B cell (primary cell): Measurements from ENCODE around the gene BARHL2. TPM values are rescaled to one million over a fixed set of nuclear protein-coding genes. Genes with fewer than 3 reads are reported as not detected.

Experiments
- ATAC-seq: fragments of 200-7000 bp; cut with Tn5 transposase; one replicate; pipeline ENCODE4 v1.10.0; 2021; ENCODE audit warnings: low read depth, mild to moderate bottlenecking, moderate number of reproducible peaks, moderate library complexity
- CTCF ChIA-PET: fragments of 350-600 bp; sonication (Branson Sonifier 250); formaldehyde crosslinking; loops from one replicate; lab custom pipeline; 2021; ENCODE audit warnings: antibody characterized with exemption, inconsistent platforms; lab: Charles Lee
- POLR2A ChIA-PET: fragments of 350-600 bp; sonication (Branson Sonifier 250); formaldehyde crosslinking; loops from one replicate; lab custom pipeline; 2021; ENCODE audit warnings: antibody characterized with exemption; lab: Charles Lee
- DNase-seq: peaks from one replicate; pipeline ENCODE4 v3.0.0; 2013
- H2AFZ ChIP-seq: 2 replicates; pipeline ENCODE4 v1.6.1; 2012; ENCODE audit warnings: mild to moderate bottlenecking, low read depth, low read length; ENCODE audit not compliant: insufficient read depth, poor library complexity, severe bottlenecking
- H3K27ac ChIP-seq, 2 donors: 1 replicate in 1 of 2; 2 replicates in 1 of 2; pipeline ENCODE4 v1.5.1; 2012 to 2013; ENCODE audit warnings: low read length in 2 of 2, mild to moderate bottlenecking in 2 of 2, moderate library complexity in 1 of 2
- H3K27me3 ChIP-seq, 4 experiments: fragments of 200-600 bp in 1 of 4; sonication (generic) in 1 of 4; replicated peaks in 1 of 4; 1 replicate in 2 of 4; 2 replicates in 2 of 4; pipeline versions ENCODE4 v1.6.1 to v1.7.0; 2013 to 2016; ENCODE audit warnings: low read length in 3 of 4, mild to moderate bottlenecking in 2 of 4, mixed read lengths in 1 of 4, moderate library complexity in 1 of 4; ENCODE audit not compliant: insufficient read depth in 4 of 4, control insufficient read depth in 3 of 4; ENCODE audit errors: control extremely low read depth in 1 of 4
- H3K36me3 ChIP-seq, 2 experiments: replicated peaks in 1 of 2; 1 replicate in 1 of 2; 2 replicates in 1 of 2; pipeline versions ENCODE4 v1.6.1 to v1.7.1; 2013; ENCODE audit warnings: low read length in 1 of 2; ENCODE audit not compliant: insufficient read depth in 2 of 2, control insufficient read depth in 1 of 2; ENCODE audit errors: control extremely low read depth in 1 of 2, extremely low read depth in 1 of 2
- H3K4me1 ChIP-seq, 2 donors: fragments of 200-600 bp in 1 of 2; sonication (generic) in 1 of 2; 1 replicate in 1 of 2; 2 replicates in 1 of 2; pipeline versions ENCODE4 v1.5.1 to v1.6.1; 2013 to 2017; ENCODE audit warnings: low read length in 2 of 2; ENCODE audit not compliant: control insufficient read depth in 2 of 2, insufficient read depth in 2 of 2
- H3K4me2 ChIP-seq: replicated peaks from 2 replicates; pipeline ENCODE3; 2012; ENCODE audit warnings: mild to moderate bottlenecking, low read depth, low read length; ENCODE audit not compliant: poor library complexity, severe bottlenecking
- H3K4me3 ChIP-seq, 5 experiments: fragments of 200-600 bp in 1 of 5; sonication (generic) in 1 of 5; 1 replicate in 3 of 5; 2 replicates in 2 of 5; pipeline versions ENCODE4 v1.5.1 to v1.7.0; 2011 to 2016; ENCODE audit warnings: low read length in 4 of 5, mild to moderate bottlenecking in 4 of 5, low read depth in 2 of 5, control low read depth in 1 of 5, moderate library complexity in 1 of 5; ENCODE audit not compliant: insufficient read depth in 1 of 5; ENCODE audit errors: control extremely low read depth in 1 of 5, extremely low read depth in 1 of 5
- H3K79me2 ChIP-seq: fragments of 200-600 bp; sonication (generic); one replicate; pipeline ENCODE4 v1.6.0; 2016; ENCODE audit warnings: low read length; ENCODE audit not compliant: control insufficient read depth, insufficient read depth
- H3K9ac ChIP-seq: fragments of 200-600 bp; sonication (generic); 2 replicates; pipeline ENCODE4 v1.6.1; 2017; ENCODE audit warnings: mild to moderate bottlenecking, low read length, moderate library complexity
- H3K9me3 ChIP-seq, 3 donors: one replicate each; pipeline versions ENCODE4 v1.6.1 to v1.7.1; 2013; ENCODE audit warnings: low read length in 2 of 3; ENCODE audit not compliant: control insufficient read depth in 2 of 3, insufficient read depth in 1 of 3; ENCODE audit errors: control extremely low read depth in 1 of 3
- H4K20me1 ChIP-seq: 2 replicates; pipeline ENCODE4 v1.6.0; 2012; ENCODE audit warnings: mild to moderate bottlenecking, low read length; ENCODE audit not compliant: insufficient read depth, control insufficient read depth, poor library complexity, severe bottlenecking
- H3K27ac Mint-ChIP-seq: one replicate; pipeline ENCODE4 v1.8.0; 2021; ENCODE audit warnings: mixed read lengths
- H3K27me3 Mint-ChIP-seq: one replicate; pipeline ENCODE4 v1.8.0; 2021; ENCODE audit warnings: mixed read lengths
- H3K4me1 Mint-ChIP-seq: one replicate; pipeline ENCODE4 v1.8.0; 2021; ENCODE audit warnings: mixed read lengths
- H3K4me3 Mint-ChIP-seq: one replicate; pipeline ENCODE4 v1.8.0; 2021; ENCODE audit warnings: mixed read lengths
- H3K9me3 Mint-ChIP-seq: one replicate; pipeline ENCODE4 v1.8.0; 2022; ENCODE audit warnings: mixed read lengths; ENCODE audit not compliant: insufficient read depth
- CTCF ChIP-seq: fragments of 200-600 bp; IDR thresholded peaks from one replicate; pipeline ENCODE4 v1.8.0; 2022; ENCODE audit warnings: antibody characterized with exemption, mild to moderate bottlenecking
- EZH2 ChIP-seq: IDR thresholded peaks from 2 replicates; pipeline ENCODE4 v1.6.1; 2012; ENCODE audit warnings: borderline replicate concordance, low read depth, mild to moderate bottlenecking, moderate library complexity, low read length; ENCODE audit not compliant: insufficient read depth, poor library complexity, severe bottlenecking
- WGBS: methylation state at CpG from one replicate; pipeline ENCODE4 v1.1.5; 2013; ENCODE audit warnings: missing lambda C conversion rate; ENCODE audit not compliant: insufficient coverage; 5-methylcytosine and 5-hydroxymethylcytosine counted together
- intact Hi-C: fragments of 100-400 bp; cut with micrococcal nuclease; formaldehyde crosslinking; loops from one replicate; pipeline ENCODE4 v1.10.0; 2022
- polyA plus RNA-seq: library from polyadenylated mRNA; depleted of rRNA; stranded (reverse); fragments of >200 nt; gene quantifications from 2 replicates; pipeline ENCODE4 v1.2.3, GENCODE V29; 2012
- total RNA-seq, 2 donors: library from RNA; stranded (reverse); fragments of 120-200 nt in 1 of 2; gene quantifications; 1 replicate in 1 of 2; 2 replicates in 1 of 2; pipeline versions ENCODE4 v1.2.3 to v1.2.4, GENCODE V29; 2013 to 2022

Gene BARHL2
- total and polyA plus RNA-seq, 2 donors (not counting 1 experiment from before 2014, with no cell fraction given) = not detected

GRCh38 chr1:90714521-90714951, 2.6 kb downstream of the BARHL2 start:
- ChIA-PET POLR2A (no interaction called here), CTCF (no interaction called here)
- Histone ChIP-seq H3K27ac (no peak overlapping the region), H2AFZ (no peak overlapping the region), H3K27me3 (peaks cover 0 to 86% (median 76%) of the 10 kb centered on the region in 4 experiments), H3K4me3 (no peak overlapping the region), H3K4me2 (no peak overlapping the region), H3K36me3 (no peaks in the 10 kb centered on the region), H3K4me1 (peaks cover 20 to 46% of the 10 kb centered on the region in 2 donors), H4K20me1 (no peaks in the 10 kb centered on the region), H3K9ac (no peak overlapping the region), H3K79me2 (no peaks in the 10 kb centered on the region), H3K9me3 (peaks cover 0 to 53% (median 11%) of the 10 kb centered on the region in 3 donors)
- H3K27me3 Mint-ChIP-seq = peaks cover 67% of the 10 kb centered on the region
- H3K9me3 Mint-ChIP-seq = no peaks in the 10 kb centered on the region
- 7% methylated on average over 6 of the region's 14 CpGs for WGBS
- no peak overlapping the region for H3K4me3 Mint-ChIP-seq
- no peak overlapping the region for H3K27ac Mint-ChIP-seq
- intact Hi-C loops = no loop called here
- TF ChIP-seq EZH2 (no peak), CTCF (no peak)
- ATAC-seq = no peak
- DNase-seq = no peak
- peaks cover 14% of the 10 kb centered on the region for H3K4me1 Mint-ChIP-seq

- H3K36me3 ChIP-seq = no peaks in the 10 kb centered on the region
- POLR2A ChIA-PET = no interaction called here
- Mint-ChIP-seq H3K27me3 (peaks cover 67% of the 10 kb centered on the region), H3K4me1 (peaks cover 11% of the 10 kb centered on the region), H3K4me3 (no peak overlapping the region), H3K27ac (no peak overlapping the region), H3K9me3 (no peaks in the 10 kb centered on the region)
- no peaks in the 10 kb centered on the region for H4K20me1 ChIP-seq
- H3K4me2 ChIP-seq = no peak overlapping the region
- H3K27ac ChIP-seq = no peak overlapping the region
- TF ChIP-seq CTCF (no peak), EZH2 (no peak)
- DNase-seq = no peak
- H3K27me3 ChIP-seq = peaks cover 0 to 83% (median 72%) of the 10 kb centered on the region in 4 experiments
- intact Hi-C loops = no loop called here
- no peak overlapping the region for H3K4me3 ChIP-seq
- CTCF ChIA-PET = interaction anchor here (0.5 kb wide), 1 partner anchor 563 kb away, joined by 4 read pairs; no protein-coding TSS in a partner anchor
- H3K9me3 ChIP-seq = peaks cover 0 to 46% (median 6%) of the 10 kb centered on the region in 3 donors
- ATAC-seq = no peak
- 5% methylated on average over 12 of the region's 15 CpGs for WGBS
- no peak overlapping the region for H3K9ac ChIP-seq
- H2AFZ ChIP-seq = no peak overlapping the region
- H3K4me1 ChIP-seq = peaks cover 16 to 40% of the 10 kb centered on the region in 2 donors
- H3K79me2 ChIP-seq = no peaks in the 10 kb centered on the region
These were observed 3.2 kb downstream of the BARHL2 start for GRCh38 chr1:90713741-90714509.
